PFSK-1 (cell line): Measurements from ENCODE around the gene SLC4A2.

Experiments
- POLR2AphosphoS5 ChIP-seq: IDR thresholded peaks from 2 replicates; pipeline ENCODE4 v1.6.1; 2012; ENCODE audit warnings: low read depth, mild to moderate bottlenecking, control low read depth, low read length, moderate library complexity
- SIN3A ChIP-seq: IDR thresholded peaks from 2 replicates; pipeline ENCODE4 v1.6.1; 2012; ENCODE audit warnings: mild to moderate bottlenecking, low read length, moderate library complexity, borderline replicate concordance; ENCODE audit not compliant: insufficient read depth
- TAF1 ChIP-seq: IDR thresholded peaks from 2 replicates; pipeline ENCODE4 v1.6.1; 2012; ENCODE audit warnings: low read length, control low read depth, borderline replicate concordance; ENCODE audit not compliant: insufficient read depth
- TF ChIP-seq, protein P1 (sequence below), 2 experiments: IDR thresholded peaks; 2 replicates each; pipeline versions ENCODE4 v1.6.1 to v1.8.0; 2011 to 2012; ENCODE audit warnings: low read depth in 2 of 2, low read length in 2 of 2, control low read depth in 1 of 2, inconsistent platforms in 1 of 2, mild to moderate bottlenecking in 1 of 2, moderate library complexity in 1 of 2; ENCODE audit not compliant: insufficient read depth in 1 of 2

DNA sequence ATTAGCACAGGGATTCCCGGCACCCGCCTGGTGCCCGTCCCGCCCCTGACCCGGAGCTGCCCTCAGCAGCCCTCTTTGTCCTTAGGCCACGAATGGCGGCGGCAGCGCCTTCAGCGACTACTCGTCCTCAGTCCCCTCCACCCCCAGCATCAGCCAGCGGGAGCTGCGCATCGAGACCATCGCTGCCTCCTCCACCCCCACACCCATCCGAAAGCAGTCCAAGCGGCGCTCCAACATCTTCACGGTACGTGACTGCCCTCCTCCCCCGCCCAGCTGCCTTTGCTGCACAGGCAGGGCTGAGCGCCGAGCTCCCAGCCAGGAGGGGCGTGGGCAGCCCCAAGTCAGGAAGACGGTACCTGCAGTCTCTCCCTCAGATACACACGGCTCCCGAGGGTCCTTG lies 60.5 kb downstream of the SLC4A2 start:
- TF ChIP-seq POLR2AphosphoS5: no peak
- TF ChIP-seq, protein P1, sequence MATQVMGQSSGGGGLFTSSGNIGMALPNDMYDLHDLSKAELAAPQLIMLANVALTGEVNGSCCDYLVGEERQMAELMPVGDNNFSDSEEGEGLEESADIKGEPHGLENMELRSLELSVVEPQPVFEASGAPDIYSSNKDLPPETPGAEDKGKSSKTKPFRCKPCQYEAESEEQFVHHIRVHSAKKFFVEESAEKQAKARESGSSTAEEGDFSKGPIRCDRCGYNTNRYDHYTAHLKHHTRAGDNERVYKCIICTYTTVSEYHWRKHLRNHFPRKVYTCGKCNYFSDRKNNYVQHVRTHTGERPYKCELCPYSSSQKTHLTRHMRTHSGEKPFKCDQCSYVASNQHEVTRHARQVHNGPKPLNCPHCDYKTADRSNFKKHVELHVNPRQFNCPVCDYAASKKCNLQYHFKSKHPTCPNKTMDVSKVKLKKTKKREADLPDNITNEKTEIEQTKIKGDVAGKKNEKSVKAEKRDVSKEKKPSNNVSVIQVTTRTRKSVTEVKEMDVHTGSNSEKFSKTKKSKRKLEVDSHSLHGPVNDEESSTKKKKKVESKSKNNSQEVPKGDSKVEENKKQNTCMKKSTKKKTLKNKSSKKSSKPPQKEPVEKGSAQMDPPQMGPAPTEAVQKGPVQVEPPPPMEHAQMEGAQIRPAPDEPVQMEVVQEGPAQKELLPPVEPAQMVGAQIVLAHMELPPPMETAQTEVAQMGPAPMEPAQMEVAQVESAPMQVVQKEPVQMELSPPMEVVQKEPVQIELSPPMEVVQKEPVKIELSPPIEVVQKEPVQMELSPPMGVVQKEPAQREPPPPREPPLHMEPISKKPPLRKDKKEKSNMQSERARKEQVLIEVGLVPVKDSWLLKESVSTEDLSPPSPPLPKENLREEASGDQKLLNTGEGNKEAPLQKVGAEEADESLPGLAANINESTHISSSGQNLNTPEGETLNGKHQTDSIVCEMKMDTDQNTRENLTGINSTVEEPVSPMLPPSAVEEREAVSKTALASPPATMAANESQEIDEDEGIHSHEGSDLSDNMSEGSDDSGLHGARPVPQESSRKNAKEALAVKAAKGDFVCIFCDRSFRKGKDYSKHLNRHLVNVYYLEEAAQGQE (IDR thresholded peaks at IDR 0.05; ENCODE audit: insufficient read depth in 1 of 2, low read depth in 2 of 2, low read length in 2 of 2): no peak
- TF ChIP-seq TAF1: no peak
- no peak for TF ChIP-seq SIN3A
